ENCODE results near the gene TWIST2.

TWIST2 gene

GRCh38 chr2:238838786-238839327 is 9.0 kb upstream of the TWIST2 start:
- DNase-seq: no peak

GRCh38 chr2:238839428-238839827 is 8.5 kb upstream of the TWIST2 start:
- no peak for DNase-seq

- no peak for DNase-seq
Observed at GRCh38 chr2:238841542-238842164, 6.2 kb upstream of the TWIST2 start.

- DNase-seq: no peak
Observed at GRCh38 chr2:238843476-238843875, 4.4 kb upstream of the TWIST2 start.

- no peak for DNase-seq
Observed at GRCh38 chr2:238845583-238846377, 2.1 kb upstream of the TWIST2 start.

GRCh38 chr2:238846378-238846627 is 1.6 kb upstream of the TWIST2 start:
- DNase-seq: no peak

- no peak for DNase-seq
Observed at GRCh38 chr2:238846628-238847418, 1.1 kb upstream of the TWIST2 start.

GRCh38 chr2:238847419-238847801 is 475 bp upstream of the TWIST2 start:
- no peak for DNase-seq

GRCh38 chr2:238848691-238848975 is 748 bp downstream of the TWIST2 start:
- no peak for DNase-seq

GRCh38 chr2:238848976-238849853 is 1.3 kb downstream of the TWIST2 start:
- no peak for DNase-seq

GRCh38 chr2:238850091-238850490 is 2.2 kb downstream of the TWIST2 start:
- no peak for DNase-seq

GRCh38 chr2:238851026-238851425 is 3.1 kb downstream of the TWIST2 start:
- no peak for DNase-seq

GRCh38 chr2:238851761-238852160 is 3.9 kb downstream of the TWIST2 start:
- DNase-seq: no peak

- no peak for DNase-seq
Observed at GRCh38 chr2:238852206-238852869, 4.5 kb downstream of the TWIST2 start.

- no peak for DNase-seq
Observed at GRCh38 chr2:238853218-238853617, 5.3 kb downstream of the TWIST2 start.

GRCh38 chr2:238853721-238854120 is 5.8 kb downstream of the TWIST2 start:
- DNase-seq: no peak

GRCh38 chr2:238854246-238854645 is 6.4 kb downstream of the TWIST2 start:
- DNase-seq: no peak

GRCh38 chr2:238854699-238855229 is 6.9 kb downstream of the TWIST2 start:
- no peak for DNase-seq

- DNase-seq: no peak
Observed at GRCh38 chr2:238855299-238855698, 7.4 kb downstream of the TWIST2 start.

- DNase-seq: no peak
Observed at GRCh38 chr2:238855891-238856580, 8.2 kb downstream of the TWIST2 start.

GRCh38 chr2:238856713-238857567 is 9.1 kb downstream of the TWIST2 start:
- no peak for DNase-seq

Data from activated gamma-delta T cell treated with Interleukin-2 at 50 U/mL for 16 hours (primary cell).